ENCODE results near the gene FAM24B.
A peak's percentile ranks its signal among the peaks of the same experiment; 100 is the strongest.
"Not testable (repeated sequence)": the region's sequence is repeated elsewhere in the genome, so short reads cannot be mapped to it uniquely, and the experiment has no call there.

Gene FAM24B

GRCh38 chr10:122864901-122865300 is 14.5 kb downstream of the FAM24B start:
- TF ChIP-seq POLR2A (IDR thresholded peaks at IDR 0.05; ENCODE audit: low read length) (no peak), GATA1 (IDR thresholded peaks at IDR 0.05; ENCODE audit: low read depth, low read length) (no peak)

GRCh38 chr10:122864194-122864592 is 15.2 kb downstream of the FAM24B start:
- DNase-seq: no peak
- TF ChIP-seq GATA1 (IDR thresholded peaks at IDR 0.05; ENCODE audit: low read depth, low read length): no peak
- no peak for TF ChIP-seq POLR2A (IDR thresholded peaks at IDR 0.05; ENCODE audit: low read length)

More at GRCh38 chr10:122864901-122865300, 14.5 kb downstream of the FAM24B start:
- DNase-seq: no peak

GRCh38 chr10:122863216-122864193 is 15.9 kb downstream of the FAM24B start:
- TF ChIP-seq POLR2A (IDR thresholded peaks at IDR 0.05; ENCODE audit: low read length) (no peak), GATA1 (IDR thresholded peaks at IDR 0.05; ENCODE audit: low read depth, low read length) (no peak)
- DNase-seq: no peak

- peak; percentile 8 to 49 for DNase-seq
- TF ChIP-seq POLR2A (IDR thresholded peaks at IDR 0.05; ENCODE audit: low read length) (no peak), GATA1 (IDR thresholded peaks at IDR 0.05; ENCODE audit: low read depth, low read length) (no peak)
Measured at GRCh38 chr10:122861711-122862161, 17.6 kb downstream of the FAM24B start.

GRCh38 chr10:122859527-122859926 is 19.9 kb downstream of the FAM24B start:
- DNase-seq: no peak
- TF ChIP-seq GATA1 (IDR thresholded peaks at IDR 0.05; ENCODE audit: low read depth, low read length) (no peak), POLR2A (IDR thresholded peaks at IDR 0.05; ENCODE audit: low read length) (no peak)

- DNase-seq: not testable (repeated sequence)
Measured at GRCh38 chr10:122858042-122858441, 21.3 kb downstream of the FAM24B start.

- TF ChIP-seq POLR2A (IDR thresholded peaks at IDR 0.05; ENCODE audit: low read length) (no peak), GATA1 (IDR thresholded peaks at IDR 0.05; ENCODE audit: low read depth, low read length) (no peak)
- DNase-seq: no peak
Measured at GRCh38 chr10:122856902-122857301, 22.5 kb downstream of the FAM24B start.

GRCh38 chr10:122855745-122856144 is 23.6 kb downstream of the FAM24B start:
- no peak for DNase-seq
- TF ChIP-seq POLR2A (IDR thresholded peaks at IDR 0.05; ENCODE audit: low read length) (no peak), GATA1 (IDR thresholded peaks at IDR 0.05; ENCODE audit: low read depth, low read length) (no peak)

- DNase-seq: no peak
- TF ChIP-seq POLR2A (IDR thresholded peaks at IDR 0.05; ENCODE audit: low read length) (no peak), GATA1 (IDR thresholded peaks at IDR 0.05; ENCODE audit: low read depth, low read length) (no peak)
Measured at GRCh38 chr10:122854648-122855047, 24.7 kb downstream of the FAM24B start.

GRCh38 chr10:122853665-122854313 is 25.6 kb downstream of the FAM24B start:
- TF ChIP-seq GATA1 (IDR thresholded peaks at IDR 0.05; ENCODE audit: low read depth, low read length): no peak
- TF ChIP-seq POLR2A (IDR thresholded peaks at IDR 0.05; ENCODE audit: low read length): no peak
- no peak for DNase-seq

GRCh38 chr10:122852261-122852660 is 27.1 kb downstream of the FAM24B start:
- no peak for DNase-seq
- no peak for TF ChIP-seq POLR2A (IDR thresholded peaks at IDR 0.05; ENCODE audit: low read length)
- TF ChIP-seq GATA1 (IDR thresholded peaks at IDR 0.05; ENCODE audit: low read depth, low read length): no peak

GRCh38 chr10:122850705-122851640 is 28.4 kb downstream of the FAM24B start:
- no peak for DNase-seq

GRCh38 chr10:122849900-122850605 is 29.3 kb downstream of the FAM24B start:
- TF ChIP-seq GATA1 (IDR thresholded peaks at IDR 0.05; ENCODE audit: low read depth, low read length) (no peak), POLR2A (IDR thresholded peaks at IDR 0.05; ENCODE audit: low read length) (no peak)
- DNase-seq: no peak

More at GRCh38 chr10:122850705-122851640, 28.4 kb downstream of the FAM24B start:
- no peak for TF ChIP-seq GATA1 (IDR thresholded peaks at IDR 0.05; ENCODE audit: low read depth, low read length)
- no peak for TF ChIP-seq POLR2A (IDR thresholded peaks at IDR 0.05; ENCODE audit: low read length)

All from erythroblast (primary cell).